ENCODE data around the gene RAX2. TPM values are rescaled to one million over a fixed set of nuclear protein-coding genes. Genes with fewer than 3 reads are reported as not detected.
"Not testable (repeated sequence)": the region's sequence is repeated elsewhere in the genome, so short reads cannot be mapped to it uniquely, and the experiment has no call there.

The RAX2 gene
- total RNA-seq: not detected

GRCh38 chr19:3771906-3772455 is at the start of gene RAX2:
Gene RAX2, minus strand, starts transcription at chr19:3772228. Its CDS starts 486 bp downstream, at chr19:3771742.
- ChIA-PET CTCF (no interaction called here), POLR2A (no interaction called here)

- POLR2A ChIA-PET: no interaction called here
Observed at GRCh38 chr19:3821156-3821555, 49.1 kb upstream of the RAX2 start.

GRCh38 chr19:3819989-3820388 is 48.0 kb upstream of the RAX2 start:
- ChIA-PET POLR2A (no interaction called here), CTCF (interaction anchor here (3.3 kb wide), 1 partner anchor 26 kb away, joined by 9 read pairs; no protein-coding TSS in a partner anchor)

More at GRCh38 chr19:3821156-3821555, 49.1 kb upstream of the RAX2 start:
- CTCF ChIA-PET: interaction anchor here (0.7 to 3.3 kb wide), 9 partner anchors 9 to 83 kb away, joined by 3 to 29 read pairs (median 9); partner anchors contain the start of genes APBA3, MATK and MRPL54

- ChIA-PET POLR2A (interaction anchor here (1.2 kb wide), 1 partner anchor 56 kb away, joined by 5 read pairs; the partner anchor contains the start of gene MRPL54), CTCF (interaction anchor here (0.6 to 1.2 kb wide), 3 partner anchors 32 to 856 kb away, joined by 3 to 5 read pairs (median 4); no protein-coding TSS in a partner anchor)
Observed at GRCh38 chr19:3818918-3819317, 46.9 kb upstream of the RAX2 start.

GRCh38 chr19:3818466-3818865 is 46.4 kb upstream of the RAX2 start:
- CTCF ChIA-PET: interaction anchor here (0.7 to 1.2 kb wide), 5 partner anchors 12 to 98 kb away, joined by 3 to 5 read pairs (median 3); no protein-coding TSS in a partner anchor
- POLR2A ChIA-PET: interaction anchor here (1.2 kb wide), 1 partner anchor 56 kb away, joined by 5 read pairs; the partner anchor contains the start of gene MRPL54

- POLR2A ChIA-PET: interaction anchor here (1.2 kb wide), 1 partner anchor 55 kb away, joined by 5 read pairs; the partner anchor contains the start of gene MRPL54
- CTCF ChIA-PET: interaction anchor here (0.7 to 1.1 kb wide), 4 partner anchors 12 to 98 kb away, joined by 3 read pairs; no protein-coding TSS in a partner anchor
Observed at GRCh38 chr19:3817761-3818160, 45.7 kb upstream of the RAX2 start.

GRCh38 chr19:3816566-3817218 is 44.7 kb upstream of the RAX2 start:
- POLR2A ChIA-PET: no interaction called here
- CTCF ChIA-PET: no interaction called here

GRCh38 chr19:3816148-3816547 is 44.1 kb upstream of the RAX2 start:
- CTCF ChIA-PET, POLR2A ChIA-PET: not testable (repeated sequence)

- ChIA-PET POLR2A (no interaction called here), CTCF (no interaction called here)
Observed at GRCh38 chr19:3814648-3815047, 42.6 kb upstream of the RAX2 start.

GRCh38 chr19:3813473-3814392 is 41.7 kb upstream of the RAX2 start:
- CTCF ChIA-PET: interaction anchor here (0.5 to 3.4 kb wide), 6 partner anchors 9 to 527 kb away, joined by 3 to 18 read pairs (median 5); partner anchors contain the start of gene MRPL54
- POLR2A ChIA-PET: interaction anchor here (2.0 kb wide), 1 partner anchor 51 kb away, joined by 10 read pairs; the partner anchor contains the start of genes APBA3 and MRPL54

- CTCF ChIA-PET: interaction anchor here (3.4 kb wide), 1 partner anchor 11 kb away, joined by 18 read pairs; no protein-coding TSS in a partner anchor
- POLR2A ChIA-PET: interaction anchor here (1.0 kb wide), 1 partner anchor 26 kb away, joined by 4 read pairs; no protein-coding TSS in a partner anchor
Observed at GRCh38 chr19:3810708-3811355, 38.8 kb upstream of the RAX2 start.

- POLR2A ChIA-PET: no interaction called here
- CTCF ChIA-PET: no interaction called here
Observed at GRCh38 chr19:3809881-3810707, 38.1 kb upstream of the RAX2 start.

- CTCF ChIA-PET: no interaction called here
- POLR2A ChIA-PET: interaction anchor here (0.6 kb wide), 1 partner anchor 54 kb away, joined by 3 read pairs; no protein-coding TSS in a partner anchor
Observed at GRCh38 chr19:3808420-3809143, 36.6 kb upstream of the RAX2 start.

GRCh38 chr19:3807574-3808354 is 35.7 kb upstream of the RAX2 start:
- ChIA-PET CTCF (no interaction called here), POLR2A (interaction anchor here (0.6 kb wide), 1 partner anchor 55 kb away, joined by 3 read pairs; no protein-coding TSS in a partner anchor)

- ChIA-PET CTCF (interaction anchor here (1.1 kb wide), 1 partner anchor 15 kb away, joined by 3 read pairs; no protein-coding TSS in a partner anchor), POLR2A (no interaction called here)
Observed at GRCh38 chr19:3807131-3807480, 35.1 kb upstream of the RAX2 start.

GRCh38 chr19:3805859-3806258 is 33.8 kb upstream of the RAX2 start:
- POLR2A ChIA-PET: no interaction called here
- CTCF ChIA-PET: interaction anchor here (1.1 kb wide), 1 partner anchor 16 kb away, joined by 3 read pairs; no protein-coding TSS in a partner anchor

- CTCF ChIA-PET: interaction anchor here (0.6 to 1.2 kb wide), 4 partner anchors 18 to 146 kb away, joined by 3 to 4 read pairs (median 3); no protein-coding TSS in a partner anchor
Observed at GRCh38 chr19:3804429-3804828, 32.4 kb upstream of the RAX2 start.

More at GRCh38 chr19:3804429-3804828, 32.4 kb upstream of the RAX2 start:
- POLR2A ChIA-PET: no interaction called here
